Embryonic facial prominence (tissue), 1 donor: ENCODE measurements around the gene IL22RA1.

Experiments
- DNase-seq: peaks from one replicate; pipeline ENCODE4 v3.0.0-alpha.2; 2016; ENCODE audit errors: extremely low spot score

IL22RA1 gene

DNA sequence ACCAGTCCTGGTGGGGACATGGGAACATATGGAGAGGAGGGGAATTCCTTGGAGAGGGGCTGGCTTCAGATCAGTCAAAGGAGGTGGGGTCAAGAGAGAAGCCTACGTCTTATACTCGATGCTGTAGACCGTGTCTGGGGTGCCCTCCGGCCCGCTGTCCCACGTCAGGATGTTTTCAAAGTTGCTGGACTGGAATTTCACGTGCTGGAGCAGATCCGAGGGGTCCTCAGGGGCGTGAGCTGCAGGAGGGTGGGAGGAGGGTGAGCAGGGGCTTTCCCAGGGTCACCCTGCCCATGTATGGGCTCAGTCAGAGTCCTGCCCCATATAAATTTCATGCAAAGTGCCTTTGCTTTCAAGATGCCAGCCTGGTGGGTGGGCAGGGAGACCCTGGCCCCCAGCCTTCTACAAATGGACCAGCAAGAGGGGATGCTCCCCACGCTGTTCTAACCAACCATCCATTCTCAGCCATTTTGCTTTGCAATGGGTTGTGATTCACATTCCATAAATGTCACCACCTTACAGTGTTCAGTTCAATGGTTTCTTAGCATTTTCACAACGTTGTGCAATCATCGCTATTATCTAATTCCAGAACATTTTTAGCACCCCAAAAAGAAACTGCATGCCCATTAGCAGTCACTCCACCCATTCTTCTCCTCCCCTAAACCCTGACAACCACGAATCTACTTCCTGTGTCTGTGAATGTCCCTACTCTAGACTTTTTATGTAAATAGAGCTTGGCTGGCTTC is 4.3 kb downstream of the IL22RA1 start:
- DNase-seq, result no peak

DNA sequence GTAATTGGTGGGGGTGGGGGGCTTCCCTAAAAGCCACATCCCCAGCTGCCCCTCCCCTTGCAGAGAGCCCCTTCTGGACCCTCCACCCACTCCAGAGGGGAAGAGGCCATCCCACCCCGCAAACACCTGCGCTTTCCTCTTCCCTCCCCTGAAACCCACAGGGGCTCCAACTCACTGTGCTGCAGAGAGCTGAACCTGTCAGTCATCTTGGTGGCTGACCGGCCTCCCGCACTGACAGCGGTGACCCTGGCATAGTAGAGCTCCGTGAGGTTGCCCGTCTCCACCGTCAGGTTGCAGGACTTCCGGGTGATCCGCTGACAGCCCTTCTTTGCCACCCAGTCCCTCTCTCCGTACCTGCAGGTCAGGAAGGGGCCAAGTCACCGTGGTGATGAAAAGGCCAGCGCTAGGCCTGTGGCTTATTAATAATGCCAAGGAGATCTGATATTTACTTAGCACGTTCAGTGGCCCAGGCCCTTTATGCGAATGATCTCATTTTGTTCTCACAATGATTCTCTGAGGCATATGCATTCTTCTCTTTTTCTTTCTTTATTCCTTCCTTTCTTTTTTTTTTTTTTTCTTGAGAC is 5.9 kb downstream of the IL22RA1 start:
- DNase-seq, result no peak

DNA sequence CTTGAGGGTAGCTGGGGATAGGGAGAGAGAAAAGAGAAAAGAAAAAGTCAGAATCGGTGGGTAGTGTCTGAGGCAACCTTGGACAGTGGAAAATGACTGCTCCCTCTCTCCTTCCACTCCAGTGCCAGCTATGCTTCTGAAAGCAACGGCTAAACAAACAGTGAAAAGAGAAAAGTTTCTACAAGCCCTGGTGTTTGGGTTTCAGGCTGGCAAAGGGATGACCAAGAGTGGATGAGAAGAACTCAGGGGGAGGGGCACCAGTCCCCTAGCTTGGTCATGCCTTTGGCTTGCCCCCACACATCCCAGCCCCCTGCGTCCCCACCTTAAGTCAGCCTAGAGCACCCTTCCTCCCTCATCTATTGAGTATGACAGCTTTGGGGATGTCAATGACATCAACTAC is 8.6 kb downstream of the IL22RA1 start:
- DNase-seq, result no peak

DNA sequence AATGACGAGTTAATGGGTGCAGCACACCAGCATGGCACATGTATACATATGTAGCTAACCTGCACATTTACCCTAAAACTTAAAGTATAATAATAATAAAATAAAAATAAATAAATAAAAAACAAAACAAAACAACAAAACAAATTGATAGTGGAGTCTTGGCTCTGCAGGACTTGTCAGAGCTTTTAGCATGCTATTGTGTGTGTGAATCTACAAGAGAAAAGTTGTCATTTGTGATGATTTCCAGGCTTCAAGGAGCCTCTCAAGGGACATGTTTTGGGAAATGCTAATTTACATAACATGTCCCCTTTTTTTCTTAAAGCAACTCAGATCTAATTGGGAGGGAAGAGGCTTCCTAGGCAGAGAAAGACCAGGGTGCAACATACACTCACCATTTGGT is 9.1 kb downstream of the IL22RA1 start:
- no peak for DNase-seq

DNA sequence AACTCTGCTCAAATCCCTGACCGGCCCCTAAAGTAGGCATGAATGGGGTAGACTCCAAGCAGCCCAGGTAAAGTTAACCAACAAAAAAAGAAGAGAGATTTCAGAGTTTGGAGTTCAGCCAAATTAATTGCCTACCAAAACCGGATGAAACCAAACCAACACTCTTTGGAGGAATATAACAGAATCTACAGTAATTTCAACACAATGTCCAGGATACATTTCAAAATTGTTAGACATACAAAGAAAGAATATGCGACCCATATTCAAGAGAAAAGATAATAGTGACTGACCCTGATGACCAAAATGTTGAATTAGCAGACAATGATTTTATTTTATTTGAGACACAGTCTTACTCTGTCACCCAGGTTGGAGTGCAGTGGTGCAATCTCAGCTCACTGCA is 12.6 kb downstream of the IL22RA1 start:
- no peak for DNase-seq

DNA sequence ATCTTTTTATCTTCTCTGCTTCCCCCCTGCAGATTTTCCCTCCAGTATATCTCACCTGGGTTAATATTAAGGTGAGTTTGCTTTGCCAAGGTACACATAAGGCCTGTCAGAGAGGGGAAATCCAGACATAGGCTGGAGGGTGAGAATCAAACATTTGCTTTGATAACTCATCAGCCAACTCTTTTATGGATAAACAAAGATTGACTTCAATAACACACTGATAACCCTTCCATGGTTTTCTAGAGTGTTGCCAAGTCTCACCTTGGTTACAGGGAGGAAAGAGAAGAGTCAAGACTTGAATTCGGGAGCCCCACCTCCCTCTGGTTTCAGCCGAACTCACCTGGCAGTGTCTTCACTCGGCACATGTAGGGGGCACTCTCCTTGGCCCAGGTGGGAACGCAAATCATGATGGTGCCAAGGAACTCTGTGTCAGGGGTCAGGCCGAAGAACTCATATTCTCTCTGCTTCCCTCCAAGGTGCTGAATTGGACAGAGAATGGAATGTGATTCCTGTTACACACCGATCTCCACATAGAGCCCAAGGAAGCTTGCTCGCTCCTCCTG is 15.1 kb downstream of the IL22RA1 start:
- no peak for DNase-seq

DNA sequence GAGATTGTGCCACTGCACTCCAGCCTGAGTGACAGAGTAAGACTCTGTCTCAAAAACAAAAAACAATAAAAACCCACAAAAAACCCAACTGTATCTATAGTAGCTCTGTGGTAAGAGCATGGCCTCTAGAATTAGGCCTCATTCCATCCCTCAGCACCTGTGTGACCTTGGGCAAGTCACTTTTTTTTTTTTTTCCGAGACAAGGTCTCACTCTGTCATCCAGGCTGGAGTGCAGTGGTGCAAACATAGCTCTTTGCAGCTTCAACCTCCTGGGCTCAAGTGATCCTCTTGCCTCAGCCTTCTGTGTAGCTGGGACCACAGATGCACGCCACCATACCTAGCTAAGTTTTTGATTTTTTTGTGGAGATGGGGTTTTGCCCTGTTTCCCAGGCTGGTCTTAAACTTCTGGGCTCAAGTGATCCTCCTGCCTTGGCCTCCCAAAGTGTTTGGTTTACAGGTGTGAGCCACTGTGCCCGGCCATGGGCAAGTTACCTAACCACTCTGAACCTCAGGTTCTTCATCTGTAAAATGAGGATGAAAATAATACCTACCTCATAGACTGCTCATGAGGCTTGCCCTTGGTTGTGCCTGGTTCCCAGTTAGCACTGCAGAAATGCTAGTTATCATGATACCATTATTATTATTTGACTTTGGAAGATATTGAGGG is 15.7 kb downstream of the IL22RA1 start:
- DNase-seq, result no peak

DNA sequence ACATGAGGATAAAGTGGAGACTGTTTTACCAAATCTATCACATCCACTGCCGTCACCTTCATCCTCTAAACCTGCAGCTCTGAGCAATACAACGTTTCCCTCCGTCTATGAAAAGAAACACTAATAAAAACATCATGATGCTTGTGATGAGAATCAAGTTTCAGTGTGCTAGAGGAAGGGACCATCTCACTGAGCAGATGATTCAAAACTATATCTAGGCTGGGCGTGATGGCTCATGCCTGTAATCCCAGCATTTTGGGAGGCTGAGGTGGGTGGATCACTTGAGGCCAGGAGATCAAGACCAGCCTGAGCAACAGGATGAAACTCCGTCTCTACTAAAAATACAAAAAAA is 16.3 kb downstream of the IL22RA1 start:
- DNase-seq, result no peak

DNA sequence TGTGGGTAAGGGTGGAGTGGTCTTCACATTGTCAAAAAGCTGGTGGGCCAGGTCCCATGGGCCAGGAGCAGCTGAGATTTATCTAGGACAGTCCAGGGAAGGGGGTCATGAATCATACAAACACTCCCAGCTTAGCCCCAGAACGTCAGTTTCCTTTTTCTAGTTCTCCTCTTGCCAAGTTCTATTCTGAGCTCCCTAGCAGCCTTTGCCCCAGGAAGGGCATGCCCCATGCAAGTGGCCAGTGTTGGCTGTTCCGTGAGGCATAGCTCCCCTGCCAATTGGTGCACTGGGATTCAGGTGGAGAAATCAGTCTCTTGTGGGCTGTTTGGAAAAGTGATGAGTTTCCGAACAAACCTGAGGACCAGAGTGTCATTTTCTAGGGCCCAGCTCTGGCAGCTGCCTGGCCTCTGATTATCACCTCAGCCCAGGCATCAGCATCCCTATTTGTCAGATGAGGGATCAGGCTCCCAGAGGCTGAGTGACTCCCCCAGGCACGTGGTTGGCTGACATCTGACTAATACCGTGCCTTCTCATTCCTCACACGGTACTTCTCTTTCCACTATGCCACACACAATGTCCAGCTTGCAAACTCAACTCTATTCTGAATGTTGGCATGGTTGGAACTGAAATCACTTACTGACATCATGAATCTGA is 16.8 kb downstream of the IL22RA1 start:
- no peak for DNase-seq

DNA sequence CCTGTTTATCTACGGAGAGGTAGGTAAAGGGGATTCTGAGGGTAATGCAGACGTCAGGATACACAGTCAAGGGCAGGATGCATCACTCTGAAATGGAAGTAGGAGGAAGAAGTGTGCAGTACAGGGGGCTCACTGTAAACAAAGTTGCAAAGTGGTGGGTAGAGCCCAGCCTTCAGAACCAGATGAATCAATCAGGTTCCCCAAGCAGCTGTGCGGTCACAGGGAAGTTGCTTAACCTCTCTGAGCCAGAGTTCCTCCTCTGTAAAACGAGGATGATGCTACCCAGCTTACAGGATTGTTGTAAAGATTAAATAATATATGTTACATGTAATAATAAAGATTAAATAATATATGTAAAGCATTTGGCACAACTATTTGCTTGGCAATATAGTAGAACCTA is 17.5 kb downstream of the IL22RA1 start:
- no peak for DNase-seq

DNA sequence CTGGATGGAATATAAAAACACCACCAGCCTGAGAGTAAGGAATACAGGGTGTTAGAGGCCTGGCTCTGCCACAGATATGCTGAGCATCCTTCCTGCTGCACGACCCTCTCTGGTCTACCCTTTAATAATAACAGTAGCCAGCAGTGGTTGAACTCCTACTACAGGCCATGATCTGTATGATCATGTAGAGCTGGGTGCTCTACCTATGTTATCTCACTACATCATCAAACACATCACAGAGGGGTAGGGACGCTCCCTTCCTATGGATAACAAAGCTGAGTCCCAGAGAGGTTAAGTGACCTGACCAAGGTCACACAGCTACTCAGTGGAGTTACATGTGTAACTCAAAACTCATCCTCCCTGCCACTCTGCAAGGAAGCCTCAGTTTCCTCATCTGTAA is 18.0 kb downstream of the IL22RA1 start:
- no peak for DNase-seq

DNA sequence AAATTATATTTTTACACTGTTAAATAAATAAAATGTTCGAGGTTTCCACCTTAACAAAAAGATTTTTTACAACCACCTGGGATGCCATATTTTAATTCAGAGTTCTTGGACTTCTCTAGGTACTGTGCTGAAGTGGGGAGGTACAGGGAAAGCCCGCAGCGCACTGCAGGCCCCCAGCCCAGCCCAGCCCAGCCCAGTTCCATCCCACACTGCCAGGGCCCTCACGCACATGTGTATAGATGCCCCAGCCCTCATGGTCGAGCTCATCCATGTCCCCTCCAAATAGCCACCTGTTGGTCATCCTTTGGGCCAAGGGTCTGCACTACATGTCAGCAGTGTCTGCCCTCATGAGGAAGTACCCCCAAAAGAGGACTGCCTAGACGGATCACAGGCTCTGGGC is 19.3 kb downstream of the IL22RA1 start:
- no peak for DNase-seq

DNA sequence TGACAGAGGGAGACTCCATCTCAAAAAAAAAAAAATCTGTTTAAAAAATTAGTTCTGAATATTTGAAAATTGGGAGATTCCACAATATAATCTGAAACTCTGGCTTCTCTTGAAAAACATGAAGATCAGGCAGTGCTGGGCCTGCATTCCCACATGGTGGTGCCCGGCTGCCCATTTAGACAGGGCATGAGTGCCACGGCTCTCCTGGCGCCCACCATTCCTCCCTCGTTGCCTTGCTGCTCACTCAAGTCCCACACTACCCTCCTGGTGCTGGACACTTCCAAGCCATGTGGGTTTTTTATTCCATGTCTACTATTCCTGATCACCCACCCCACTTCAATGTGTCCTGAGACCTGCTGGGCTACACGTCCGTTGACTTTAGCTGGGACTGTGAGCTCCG is 20.2 kb downstream of the IL22RA1 start:
- no peak for DNase-seq

DNA sequence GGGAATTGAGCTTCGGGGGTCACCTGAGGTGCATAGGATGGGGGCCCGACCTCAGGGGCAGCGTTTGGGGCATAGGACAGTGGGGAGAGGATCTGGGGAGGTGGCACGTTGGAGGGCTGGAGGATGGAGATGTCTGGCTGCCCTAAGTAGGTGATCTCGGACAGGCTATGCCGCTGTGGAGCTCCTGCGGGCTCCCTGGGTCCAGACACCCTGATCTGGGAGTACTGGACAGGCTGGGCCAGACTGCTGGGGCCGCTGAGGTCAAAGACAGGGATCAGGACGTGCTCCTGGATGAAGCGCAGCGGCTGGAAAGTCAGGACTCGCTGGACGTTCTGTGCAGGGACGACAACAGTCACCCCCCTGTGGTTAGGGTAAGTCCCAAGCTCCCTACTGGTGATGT is 21.5 kb downstream of the IL22RA1 start:
- DNase-seq, result no peak

DNA sequence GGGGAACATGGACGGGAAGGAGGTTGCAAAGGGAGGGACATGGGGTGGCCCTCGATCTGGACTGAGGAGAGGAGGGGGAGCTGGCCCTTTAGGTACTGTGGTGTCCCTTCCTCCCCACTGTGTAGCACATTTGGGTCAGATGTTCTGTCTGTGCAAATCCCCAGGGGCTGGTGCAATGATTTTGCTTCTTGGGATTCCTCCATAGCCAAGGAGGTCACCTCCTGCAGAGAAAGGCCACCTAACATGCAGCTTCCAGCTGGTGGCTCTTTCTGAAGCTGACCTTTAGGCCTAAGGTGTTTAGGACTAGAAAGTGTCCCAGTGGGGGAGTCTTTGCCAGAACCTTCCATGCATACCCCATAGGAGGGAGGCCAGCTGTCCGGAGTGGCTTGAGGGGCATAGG is 22.0 kb downstream of the IL22RA1 start:
- DNase-seq, result no peak

DNA sequence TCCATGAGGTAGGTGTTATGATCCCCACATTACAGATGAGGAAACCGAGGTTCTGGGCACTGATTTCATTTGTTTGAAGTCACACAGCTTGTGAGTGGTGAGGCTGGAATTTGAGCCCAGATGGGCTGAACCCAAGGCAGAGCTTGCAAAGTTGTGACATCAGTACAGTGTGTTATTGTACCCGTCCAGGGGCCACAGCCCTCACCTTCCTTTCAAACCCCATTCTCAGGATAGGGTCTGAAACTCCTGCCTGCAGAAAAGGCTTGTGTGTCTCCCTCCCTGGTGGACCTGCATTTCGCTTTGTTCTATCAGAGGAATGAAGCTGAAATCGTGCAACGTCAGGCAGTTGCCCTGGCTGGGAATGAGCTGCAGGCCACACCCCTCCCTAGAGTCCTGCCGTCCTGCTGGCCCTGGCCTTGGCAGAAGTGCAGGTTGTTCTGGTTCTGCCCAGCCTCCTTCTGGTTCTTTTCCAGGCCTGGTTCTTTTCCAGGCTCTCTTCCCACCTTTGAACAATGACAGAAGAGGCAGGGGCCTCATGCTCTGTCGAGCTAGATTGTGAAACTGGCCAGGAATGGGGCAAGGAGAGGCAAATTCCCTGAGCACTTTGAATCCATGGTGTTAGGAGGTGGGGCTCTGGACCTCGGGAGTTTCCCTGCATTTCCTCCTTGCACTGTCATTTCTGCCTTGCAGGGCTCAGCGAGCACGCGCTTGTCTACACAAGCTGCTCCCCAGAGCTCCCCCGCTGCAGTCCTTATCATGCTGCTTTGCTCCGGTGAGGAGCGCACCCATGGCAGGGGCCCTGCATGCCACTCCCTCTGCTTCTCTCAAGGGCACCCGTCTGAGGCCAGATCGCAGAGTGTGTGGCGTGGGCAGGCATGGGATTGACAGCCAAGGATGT is 22.8 kb downstream of the IL22RA1 start:
- no peak for DNase-seq

DNA sequence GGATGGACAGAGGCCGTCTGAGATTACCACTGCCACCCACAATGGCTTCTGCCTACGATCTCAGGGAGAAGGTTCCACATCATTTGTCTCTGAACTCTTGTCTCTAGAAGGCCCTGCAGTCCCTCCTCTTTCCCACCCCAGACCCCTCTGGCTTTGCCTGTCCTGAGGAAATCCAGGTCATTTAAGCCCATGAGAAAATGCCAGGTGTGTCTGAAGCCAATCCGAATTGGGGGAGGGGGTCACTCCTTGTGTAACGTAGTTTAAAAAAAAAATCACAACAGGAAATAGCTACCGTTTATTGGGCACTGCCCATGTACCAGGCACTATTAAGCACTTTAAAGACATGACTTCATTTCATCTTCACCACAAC is 23.5 kb downstream of the IL22RA1 start:
- no peak for DNase-seq

DNA sequence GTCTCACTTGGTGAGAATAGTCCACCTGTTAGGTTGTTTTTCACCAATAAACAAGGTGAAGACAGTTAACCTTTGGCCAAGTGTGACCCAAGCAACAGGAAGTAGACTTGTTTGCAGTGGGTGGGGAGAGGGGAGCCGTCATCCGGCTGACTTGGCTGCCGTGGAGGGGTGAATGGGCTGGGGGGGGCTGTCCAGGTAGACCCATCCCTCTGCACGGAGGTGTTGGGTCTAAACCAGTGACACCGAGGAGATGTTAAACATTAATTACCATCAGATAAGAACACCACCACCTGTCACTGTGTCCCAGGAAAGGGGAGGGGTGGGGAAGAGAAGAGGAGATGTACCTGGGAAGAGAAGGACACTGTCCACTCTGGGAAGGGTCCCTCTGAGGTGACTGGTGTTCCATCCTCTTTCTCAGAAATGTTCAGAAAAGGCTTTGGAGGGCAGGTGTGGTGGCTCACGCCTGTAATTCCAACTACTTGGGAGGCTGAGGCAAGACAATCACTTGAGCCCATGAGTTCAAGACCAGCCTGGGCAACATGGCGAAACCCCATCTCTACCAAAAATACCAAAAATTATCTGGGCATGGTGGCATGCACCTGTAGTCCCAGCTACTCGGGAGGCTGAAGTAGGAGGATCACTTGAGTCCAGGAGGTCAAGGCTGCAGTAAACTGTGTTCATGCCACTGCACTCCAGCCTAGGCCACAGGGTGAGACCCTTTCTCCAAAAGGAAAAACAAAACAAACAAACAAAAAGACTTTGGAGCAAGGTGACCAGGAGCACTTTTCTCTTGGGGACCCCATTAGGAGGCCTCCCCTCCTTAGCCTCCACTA is 24.3 kb downstream of the IL22RA1 start:
- DNase-seq, result no peak

DNA sequence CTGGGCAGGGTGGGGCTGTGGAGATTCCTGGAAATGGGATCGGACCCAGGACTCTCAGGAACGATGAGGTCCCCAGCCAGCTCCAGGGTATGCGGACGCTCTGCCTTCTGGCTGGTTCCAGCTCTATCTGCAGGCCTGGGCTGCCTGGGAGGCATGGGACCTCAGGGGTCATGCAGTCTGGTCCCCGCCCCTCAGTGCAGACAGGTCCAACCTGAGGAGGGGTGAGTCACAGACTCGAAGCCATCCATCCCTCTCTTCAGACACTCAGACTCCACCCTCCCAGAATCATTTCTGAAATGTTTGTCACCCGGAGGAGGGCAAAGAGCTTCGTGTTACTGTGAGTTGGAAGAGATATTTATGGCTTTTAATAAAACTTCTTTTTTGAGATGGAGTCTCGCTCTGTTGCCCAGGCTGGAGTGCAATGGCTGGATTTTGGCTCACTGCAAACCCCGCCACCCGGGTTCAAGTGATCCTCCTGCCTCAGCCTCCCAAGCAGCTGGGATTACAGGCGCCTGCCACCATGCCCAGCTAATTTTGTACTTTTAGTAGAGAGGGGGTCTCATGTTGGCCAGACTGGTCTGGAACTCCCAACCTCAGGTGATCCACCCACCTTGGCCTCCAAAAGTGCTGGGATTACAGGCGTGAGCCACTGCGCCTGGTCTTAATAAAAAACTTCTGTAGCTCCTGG is 25.1 kb downstream of the IL22RA1 start:
- no peak for DNase-seq

DNA sequence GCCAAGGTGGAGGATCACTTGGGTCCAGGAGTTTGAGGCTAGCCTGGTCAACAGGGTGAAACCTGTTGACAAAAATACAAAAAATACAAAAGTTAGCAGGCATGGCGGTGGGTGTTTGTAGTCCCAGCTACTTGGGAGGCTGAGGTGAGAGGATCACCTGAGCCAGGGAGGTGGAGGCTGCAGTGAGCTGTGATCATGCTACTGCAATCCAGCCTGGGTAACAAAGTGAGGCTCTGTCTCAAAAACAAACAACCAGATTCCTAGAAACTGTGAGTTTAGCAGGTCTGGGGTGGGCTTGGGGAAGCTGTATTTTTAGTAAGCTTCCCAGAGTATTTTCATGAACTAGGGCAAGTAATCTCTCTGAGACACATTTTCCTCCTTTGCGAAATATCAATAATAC is 25.8 kb downstream of the IL22RA1 start:
- no peak for DNase-seq
